Activated CD4-positive, alpha-beta memory T cell treated with anti-CD3 and anti-CD28 coated beads for 36 hours (primary cell): ENCODE measurements around the gene DAPK1. TPM values are rescaled to one million over a fixed set of nuclear protein-coding genes. Genes with fewer than 3 reads are reported as not detected.

Source experiments
- CTCF ChIA-PET: fragments of 350-600 bp; sonication (Branson Sonifier 250); formaldehyde crosslinking; loops from one replicate; lab custom pipeline; 2021; ENCODE audit warnings: antibody characterized with exemption, inconsistent platforms; lab: Charles Lee
- POLR2A ChIA-PET: fragments of 350-600 bp; sonication (Branson Sonifier 250); formaldehyde crosslinking; loops from one replicate; lab custom pipeline; 2021; ENCODE audit warnings: antibody characterized with exemption; lab: Charles Lee
- DNase-seq: peaks from one replicate; pipeline ENCODE4 v3.0.0-alpha.2; 2020
- H3K27ac Mint-ChIP-seq: one replicate; pipeline ENCODE4 v1.8.0; 2021; ENCODE audit warnings: mixed read lengths
- H3K27me3 Mint-ChIP-seq: one replicate; pipeline ENCODE4 v1.8.0; 2021; ENCODE audit warnings: mixed read lengths
- H3K36me3 Mint-ChIP-seq: one replicate; pipeline ENCODE4 v1.8.0; 2021; ENCODE audit warnings: mixed read lengths
- H3K4me1 Mint-ChIP-seq: one replicate; pipeline ENCODE4 v1.8.0; 2021; ENCODE audit warnings: low read depth, mixed read lengths
- H3K4me3 Mint-ChIP-seq: one replicate; pipeline ENCODE4 v1.8.0; 2021; ENCODE audit warnings: mild to moderate bottlenecking, mixed read lengths
- H3K9me3 Mint-ChIP-seq: one replicate; pipeline ENCODE4 v1.8.0; 2021; ENCODE audit warnings: mixed read lengths
- intact Hi-C: fragments of 100-400 bp; cut with micrococcal nuclease; formaldehyde crosslinking; loops from one replicate; pipeline ENCODE4 v1.15.1; 2023
- total RNA-seq, 2 experiments: library from RNA; stranded (reverse); gene quantifications; one replicate each; pipeline ENCODE4 v1.2.3, GENCODE V29; 2021

DAPK1 gene
- total RNA-seq, 2 experiments from 2014 or later, result 1.9 to 3.3 TPM

- Mint-ChIP-seq H3K9me3 (no peaks in the 10 kb centered on the region), H3K4me1 (peaks cover 3% of the 10 kb centered on the region), H3K27ac (no peak overlapping the region), H3K4me3 (no peak overlapping the region), H3K27me3 (peaks cover 5% of the 10 kb centered on the region), H3K36me3 (no peaks in the 10 kb centered on the region)
- ChIA-PET CTCF (no interaction called here), POLR2A (no interaction called here)
- DNase-seq, result no peak
- intact Hi-C loops, result no loop called here
Measured at GRCh38 chr9:87641067-87641466, 143.4 kb downstream of the DAPK1 start.

GRCh38 chr9:87642330-87643106, 144.9 kb downstream of the DAPK1 start:
- CTCF ChIA-PET, result no interaction called here
- intact Hi-C loops, result no loop called here

GRCh38 chr9:87643107-87643650, 145.5 kb downstream of the DAPK1 start:
- no peak for DNase-seq
- no peak overlapping the region for H3K4me3 Mint-ChIP-seq
- intact Hi-C loops, result no loop called here
- CTCF ChIA-PET, result no interaction called here
- no peaks in the 10 kb centered on the region for H3K9me3 Mint-ChIP-seq
- POLR2A ChIA-PET, result no interaction called here
- peaks cover 6% of the 10 kb centered on the region for H3K27me3 Mint-ChIP-seq
- no peaks in the 10 kb centered on the region for H3K36me3 Mint-ChIP-seq
- H3K27ac Mint-ChIP-seq, result no peak overlapping the region
- H3K4me1 Mint-ChIP-seq, result peaks cover 3% of the 10 kb centered on the region

More at GRCh38 chr9:87642330-87643106, 144.9 kb downstream of the DAPK1 start:
- no peak overlapping the region for H3K27ac Mint-ChIP-seq
- no peak for DNase-seq
- H3K4me1 Mint-ChIP-seq, result peaks cover 3% of the 10 kb centered on the region
- H3K4me3 Mint-ChIP-seq, result no peak overlapping the region
- POLR2A ChIA-PET, result no interaction called here
- H3K9me3 Mint-ChIP-seq, result no peaks in the 10 kb centered on the region
- H3K36me3 Mint-ChIP-seq, result no peaks in the 10 kb centered on the region
- peaks cover 3% of the 10 kb centered on the region for H3K27me3 Mint-ChIP-seq

GRCh38 chr9:87643778-87644570, 146.3 kb downstream of the DAPK1 start:
- POLR2A ChIA-PET, result no interaction called here
- peaks cover 2% of the 10 kb centered on the region for H3K27me3 Mint-ChIP-seq
- H3K9me3 Mint-ChIP-seq, result no peaks in the 10 kb centered on the region
- DNase-seq, result no peak
- intact Hi-C loops, result no loop called here
- H3K4me1 Mint-ChIP-seq, result peaks cover 3% of the 10 kb centered on the region
- no peak overlapping the region for H3K4me3 Mint-ChIP-seq
- H3K27ac Mint-ChIP-seq, result no peak overlapping the region
- no peaks in the 10 kb centered on the region for H3K36me3 Mint-ChIP-seq
- CTCF ChIA-PET, result no interaction called here

GRCh38 chr9:87644659-87645058, 147.0 kb downstream of the DAPK1 start:
- Mint-ChIP-seq H3K27ac (no peak overlapping the region), H3K27me3 (peaks cover 2% of the 10 kb centered on the region), H3K9me3 (no peaks in the 10 kb centered on the region), H3K4me3 (no peak overlapping the region), H3K36me3 (no peaks in the 10 kb centered on the region), H3K4me1 (peaks cover 3% of the 10 kb centered on the region)
- intact Hi-C loops, result no loop called here
- POLR2A ChIA-PET, result no interaction called here
- CTCF ChIA-PET, result no interaction called here
- no peak for DNase-seq

GRCh38 chr9:87646546-87646945, 148.9 kb downstream of the DAPK1 start:
- Mint-ChIP-seq H3K36me3 (no peaks in the 10 kb centered on the region), H3K27ac (no peak overlapping the region), H3K4me3 (no peak overlapping the region), H3K4me1 (peaks cover 3% of the 10 kb centered on the region), H3K27me3 (peaks cover 2% of the 10 kb centered on the region), H3K9me3 (no peaks in the 10 kb centered on the region)
- POLR2A ChIA-PET, result no interaction called here
- intact Hi-C loops, result no loop called here
- DNase-seq, result no peak
- CTCF ChIA-PET, result no interaction called here

- Mint-ChIP-seq H3K9me3 (no peaks in the 10 kb centered on the region), H3K4me1 (no peaks in the 10 kb centered on the region), H3K27ac (no peak overlapping the region), H3K27me3 (peaks cover 2% of the 10 kb centered on the region), H3K36me3 (no peaks in the 10 kb centered on the region), H3K4me3 (no peak overlapping the region)
- ChIA-PET CTCF (no interaction called here), POLR2A (no interaction called here)
- no peak for DNase-seq
- intact Hi-C loops, result no loop called here
Measured at GRCh38 chr9:87647114-87647513, 149.4 kb downstream of the DAPK1 start.

- Mint-ChIP-seq H3K9me3 (no peaks in the 10 kb centered on the region), H3K4me1 (no peaks in the 10 kb centered on the region), H3K4me3 (no peak overlapping the region), H3K27me3 (peaks cover 4% of the 10 kb centered on the region), H3K27ac (no peak overlapping the region), H3K36me3 (no peaks in the 10 kb centered on the region)
- intact Hi-C loops, result no loop called here
- ChIA-PET CTCF (no interaction called here), POLR2A (no interaction called here)
- DNase-seq, result no peak
Measured at GRCh38 chr9:87648606-87649005, 150.9 kb downstream of the DAPK1 start.

GRCh38 chr9:87650611-87651295, 153.1 kb downstream of the DAPK1 start:
- POLR2A ChIA-PET, result no interaction called here
- Mint-ChIP-seq H3K27me3 (peaks cover 4% of the 10 kb centered on the region), H3K4me3 (no peak overlapping the region), H3K9me3 (no peaks in the 10 kb centered on the region), H3K4me1 (no peaks in the 10 kb centered on the region), H3K27ac (no peak overlapping the region), H3K36me3 (no peaks in the 10 kb centered on the region)
- intact Hi-C loops, result no loop called here
- DNase-seq, result no peak
- CTCF ChIA-PET, result no interaction called here

GRCh38 chr9:87651431-87651830, 153.8 kb downstream of the DAPK1 start:
- intact Hi-C loops, result no loop called here
- H3K4me3 Mint-ChIP-seq, result no peak overlapping the region
- ChIA-PET POLR2A (no interaction called here), CTCF (no interaction called here)
- no peak for DNase-seq
- no peak overlapping the region for H3K27ac Mint-ChIP-seq
- H3K36me3 Mint-ChIP-seq, result no peaks in the 10 kb centered on the region
- H3K27me3 Mint-ChIP-seq, result peaks cover 4% of the 10 kb centered on the region
- no peaks in the 10 kb centered on the region for H3K4me1 Mint-ChIP-seq
- H3K9me3 Mint-ChIP-seq, result no peaks in the 10 kb centered on the region

- Mint-ChIP-seq H3K27ac (no peak overlapping the region), H3K36me3 (no peaks in the 10 kb centered on the region), H3K9me3 (no peaks in the 10 kb centered on the region), H3K27me3 (peaks cover 1% of the 10 kb centered on the region), H3K4me3 (no peak overlapping the region), H3K4me1 (no peaks in the 10 kb centered on the region)
- intact Hi-C loops, result no loop called here
- CTCF ChIA-PET, result no interaction called here
- POLR2A ChIA-PET, result no interaction called here
- no peak for DNase-seq
Measured at GRCh38 chr9:87653941-87654340, 156.3 kb downstream of the DAPK1 start.

GRCh38 chr9:87655731-87656130, 158.1 kb downstream of the DAPK1 start:
- no peak for DNase-seq
- CTCF ChIA-PET, result no interaction called here
- POLR2A ChIA-PET, result no interaction called here

More at GRCh38 chr9:87655731-87656130, 158.1 kb downstream of the DAPK1 start:
- intact Hi-C loops, result no loop called here
- H3K36me3 Mint-ChIP-seq, result no peaks in the 10 kb centered on the region
- H3K27ac Mint-ChIP-seq, result no peak overlapping the region
- H3K4me3 Mint-ChIP-seq, result no peak overlapping the region
- no peaks in the 10 kb centered on the region for H3K4me1 Mint-ChIP-seq
- peaks cover 3% of the 10 kb centered on the region for H3K27me3 Mint-ChIP-seq
- H3K9me3 Mint-ChIP-seq, result no peaks in the 10 kb centered on the region
